ENCODE data around the gene SPINK9. TPM values are rescaled to one million over a fixed set of nuclear protein-coding genes. Genes with fewer than 3 reads are reported as not detected.

The SPINK9 gene, protein sequence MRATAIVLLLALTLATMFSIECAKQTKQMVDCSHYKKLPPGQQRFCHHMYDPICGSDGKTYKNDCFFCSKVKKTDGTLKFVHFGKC
- total RNA-seq, result not detected in 2 replicates

DNA sequence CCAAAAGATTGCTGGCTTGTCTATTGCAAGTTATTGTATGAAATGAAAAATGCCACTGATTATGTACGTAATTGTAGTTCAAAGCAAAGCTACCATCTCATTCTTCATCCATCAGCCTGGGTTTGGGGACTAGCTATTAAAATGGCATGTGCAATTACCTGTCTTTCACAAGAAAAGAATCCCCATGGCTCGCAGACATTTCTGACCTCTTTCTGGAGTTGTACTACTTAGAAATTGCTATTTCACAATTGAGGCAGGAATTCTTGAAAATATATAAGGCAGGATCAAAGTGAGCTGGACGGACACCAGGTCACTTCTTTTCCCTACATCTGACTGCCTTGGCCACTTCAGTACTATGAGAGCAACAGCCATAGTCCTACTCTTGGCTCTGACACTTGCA, at the start of gene SPINK9:
TSS of gene SPINK9 (plus strand) at position 301 of the 400 bp plus-strand sequence. CDS start at position 356, 55 bp downstream.

DNA sequence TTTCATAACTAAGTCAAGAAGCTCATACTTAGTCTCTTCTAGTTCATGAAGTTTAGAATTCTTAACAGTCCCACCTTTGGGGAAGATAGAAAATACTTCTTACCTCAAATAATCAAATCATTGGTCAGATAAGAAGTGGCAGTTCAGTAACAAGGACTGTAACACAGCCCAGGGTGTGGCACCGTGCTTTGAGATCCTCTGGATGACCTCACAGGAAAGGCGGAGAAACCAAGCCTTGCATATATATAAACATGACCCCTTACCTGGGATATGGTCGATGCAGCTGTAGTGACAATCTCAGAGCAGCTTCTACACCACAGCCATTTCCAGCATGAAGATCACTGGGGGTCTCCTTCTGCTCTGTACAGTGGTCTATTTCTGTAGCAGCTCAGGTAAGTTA, 23.2 kb upstream of the SPINK9 start, which contains the start of gene SPINK7:
TSS of gene SPINK7 (plus strand) at position 271 of the 400 bp plus-strand sequence. CDS start at position 332, 61 bp downstream.

DNA sequence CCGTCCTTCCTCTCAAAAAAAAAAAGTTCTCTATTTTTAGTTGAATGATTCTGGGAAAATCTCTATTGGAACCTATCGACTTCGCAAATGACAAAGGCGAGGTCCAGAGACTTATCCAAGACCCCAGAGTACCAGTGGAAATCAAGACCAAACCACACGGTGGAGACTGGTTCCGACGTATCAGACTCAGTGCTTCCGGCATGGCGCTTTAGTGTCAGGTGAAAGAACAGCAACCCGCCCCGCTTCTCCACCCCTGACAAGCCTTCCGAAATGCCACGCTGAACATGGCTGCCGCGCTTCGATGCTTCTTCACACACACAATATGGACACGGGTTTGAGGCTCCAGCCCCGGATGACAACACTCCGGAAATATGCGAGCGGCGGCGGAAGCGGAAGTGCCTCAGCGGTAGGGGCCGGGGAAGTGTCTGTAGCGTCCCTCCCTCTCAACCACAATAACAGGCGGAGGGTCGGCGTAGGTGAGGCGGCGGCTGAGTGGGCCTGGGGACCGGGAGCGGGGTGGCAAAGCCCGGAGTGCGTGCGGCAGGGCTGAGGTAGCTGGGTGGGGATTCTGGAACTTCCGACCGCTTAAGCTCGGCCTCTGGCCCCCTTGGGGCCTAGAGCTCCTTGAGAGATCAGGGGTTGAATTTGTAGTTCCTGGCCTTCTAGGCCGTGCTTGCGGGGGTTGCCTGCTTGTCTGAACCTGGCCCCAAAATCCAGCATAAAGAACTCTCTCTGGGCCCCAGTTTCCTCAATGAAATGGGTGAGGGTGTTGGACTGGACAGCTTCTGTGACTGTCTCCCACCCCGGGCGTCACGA, 48.4 kb downstream of the SPINK9 start, which contains the start of gene FBXO38:
TSS of gene FBXO38 (plus strand) at position 395 of the 816 bp plus-strand sequence. CDS start 10,819 bp downstream, outside the sequence.

Small RNA genes lying within 50 kb of the gene (small RNA-seq; reads per million reads assigned to genes)
- not detected for gene RF00017

Other genes with a start within 250 kb of the SPINK9 start
- not detected in 2 replicates for gene SPINK14, start 167.0 kb upstream of the SPINK9 start, total RNA-seq
- not detected in 2 replicates for gene SPINK6, start 132.5 kb upstream of the SPINK9 start, total RNA-seq
- gene MARCOL, start 97.0 kb upstream of the SPINK9 start, total RNA-seq, result not detected in 2 replicates
- not detected in 2 replicates for gene SPINK13, start 66.8 kb upstream of the SPINK9 start, total RNA-seq
- gene SPINK7, start 23.1 kb upstream of the SPINK9 start, total RNA-seq, result not detected in 2 replicates
- 48.5 and 65.7 TPM in 2 replicates for gene FBXO38, start 48.4 kb downstream of the SPINK9 start, total RNA-seq

Measured in subcutaneous preadipocyte (primary cell).